Right lobe of liver (tissue), 6 donors: Measurements from ENCODE around the gene SMIM13. TPM values are rescaled to one million over a fixed set of nuclear protein-coding genes. Genes with fewer than 3 reads are reported as not detected.

Experiments
- ATAC-seq, 4 donors: fragments of 200-7000 bp; cut with Tn5 transposase; one replicate each; pipeline ENCODE4 v1.9.1; 2020; ENCODE audit warnings: mild to moderate bottlenecking in 4 of 4, moderate library complexity in 4 of 4
- DNase-seq, 3 donors: peaks; one replicate each; pipeline ENCODE4 v3.0.0-alpha.2; 2020
- H3K27ac ChIP-seq, 3 donors: fragments of 200-600 bp; one replicate each; pipeline ENCODE4 v1.8.0; 2022
- H3K27me3 ChIP-seq, 2 donors: fragments of 200-600 bp; one replicate each; pipeline ENCODE4 v1.8.0; 2022
- H3K36me3 ChIP-seq, 4 donors: fragments of 200-600 bp; sonication (generic) in 1 of 4; one replicate each; pipeline versions ENCODE4 v1.5.1 to v1.8.0; 2017 to 2022; ENCODE audit warnings: control low read depth in 1 of 4
- H3K4me1 ChIP-seq, 4 donors: fragments of 200-600 bp; sonication (generic) in 1 of 4; one replicate each; pipeline versions ENCODE4 v1.5.1 to v1.8.0; 2017 to 2022; ENCODE audit warnings: control low read depth in 1 of 4
- H3K4me3 ChIP-seq, 3 donors: fragments of 200-600 bp; one replicate each; pipeline ENCODE4 v1.8.0; 2022
- H3K9me3 ChIP-seq, 4 donors: fragments of 200-600 bp; sonication (generic) in 1 of 4; one replicate each; pipeline versions ENCODE4 v1.5.1 to v1.8.0; 2017 to 2022; ENCODE audit warnings: control low read depth in 1 of 4
- CTCF ChIP-seq, 4 donors: fragments of 200-600 bp in 3 of 4; fragments of 450-650 bp in 1 of 4; IDR thresholded peaks; one replicate each; pipeline versions ENCODE4 v1.5.1 to v1.8.0; 2016 to 2022; ENCODE audit warnings: antibody characterized with exemption in 4 of 4, mild to moderate bottlenecking in 2 of 4
- POLR2A ChIP-seq: fragments of 450-650 bp; IDR thresholded peaks from one replicate; pipeline ENCODE4 v1.6.1; 2017; ENCODE audit warnings: antibody characterized with exemption, mild to moderate bottlenecking
- WGBS: methylation state at CpG from one replicate; pipeline ENCODE4 v1.1.6; 2018; ENCODE audit warnings: low coverage, low lambda C conversion rate; ENCODE audit not compliant: insufficient coverage; ENCODE audit errors: missing lambda C conversion rate; 5-methylcytosine and 5-hydroxymethylcytosine counted together
- intact Hi-C, 2 donors: fragments of 100-400 bp; cut with DNase I; formaldehyde crosslinking; loops; one replicate each; pipeline versions ENCODE4 v1.11.2 to v1.14.1; 2022
- total RNA-seq, 6 experiments: library from RNA; depleted of rRNA in 2 of 6; stranded (reverse); fragments of >200 nt in 2 of 6; fragmentation: NEBNext Ultra II Directional in 3 of 6; extraction: Animal tissue kit (Norgen Biotek cat#: 25700) in 3 of 6; gene quantifications; one replicate each; pipeline versions ENCODE4 v1.1.0 to v1.2.4, GENCODE V29; 2016 to 2023
- donor health status: DM: no; HTN: yes; CAD: no.
- donor health status: DM: no; HTN: no; CAD: no.
- donor health status: DM: no; HTN: no; CAD: no.
- donor health status: DM: no; HTN: yes; CAD: no.
- donor health status: DM: no; HTN: yes; CAD: no.

Gene SMIM13
- total RNA-seq, 6 experiments from 2014 or later, result 6.4 to 9.5 (median 7.6) TPM

GRCh38 chr6:11168091-11168635, 74.5 kb downstream of the SMIM13 start:
- TF ChIP-seq CTCF (IDR thresholded peaks at IDR 0.05), result no peak
- TF ChIP-seq POLR2A, result no peak
- Histone ChIP-seq H3K4me1 (peaks cover 0 to 5% (median 0%) of the 10 kb centered on the region in 4 donors), H3K27ac (no peak overlapping the region), H3K27me3 (no peaks in the 10 kb centered on the region), H3K4me3 (no peak overlapping the region), H3K36me3 (no peaks in the 10 kb centered on the region), H3K9me3 (no peaks in the 10 kb centered on the region)
- 52% methylated on average over 7 of the region's 7 CpGs for WGBS
- ATAC-seq (peak in 3 of 4 donors; percentile 18 to 49 (median 32)), DNase-seq (no peak)
- intact Hi-C loops, result no loop called here

- Histone ChIP-seq H3K27me3 (no peaks in the 10 kb centered on the region), H3K4me3 (no peak overlapping the region), H3K27ac (no peak overlapping the region), H3K9me3 (no peaks in the 10 kb centered on the region), H3K36me3 (no peaks in the 10 kb centered on the region), H3K4me1 (peaks cover 0 to 5% (median 0%) of the 10 kb centered on the region in 4 donors)
- 97% methylated on average over 7 of the region's 13 CpGs for WGBS
- intact Hi-C loops, result no loop called here
- DNase-seq (no peak), ATAC-seq (no peak)
- TF ChIP-seq POLR2A, result no peak
- no peak for TF ChIP-seq CTCF (IDR thresholded peaks at IDR 0.05)
Measured at GRCh38 chr6:11171952-11172351, 78.3 kb downstream of the SMIM13 start.

- TF ChIP-seq CTCF (IDR thresholded peaks at IDR 0.05), result peak; percentile 76 to 87 (median 86)
- TF ChIP-seq POLR2A, result no peak
- no peak overlapping the region for H3K27ac ChIP-seq
- no peak overlapping the region for H3K4me3 ChIP-seq
- H3K36me3 ChIP-seq, result no peaks in the 10 kb centered on the region
- intact Hi-C loops, result no loop called here
- no peaks in the 10 kb centered on the region for H3K9me3 ChIP-seq
- no peaks in the 10 kb centered on the region for H3K27me3 ChIP-seq
- WGBS, result 12% methylated on average over 17 of the region's 17 CpGs
- DNase-seq (peak; percentile 68 to 74 (median 70)), ATAC-seq (peak; percentile 78 to 87 (median 84))
- peaks cover 0 to 5% (median 0%) of the 10 kb centered on the region in 4 donors for H3K4me1 ChIP-seq
Measured at GRCh38 chr6:11172501-11173327, 79.1 kb downstream of the SMIM13 start.

- Histone ChIP-seq H3K27ac (no peak overlapping the region), H3K27me3 (no peaks in the 10 kb centered on the region), H3K4me1 (peaks cover 0 to 5% (median 0%) of the 10 kb centered on the region in 4 donors), H3K9me3 (no peaks in the 10 kb centered on the region), H3K36me3 (no peaks in the 10 kb centered on the region), H3K4me3 (no peak overlapping the region)
- no peak for ATAC-seq
- WGBS, result 91% methylated on average over 5 of the region's 5 CpGs
- TF ChIP-seq POLR2A (no peak), CTCF (IDR thresholded peaks at IDR 0.05) (no peak)
- no peak for DNase-seq
- intact Hi-C loops, result no loop called here
Measured at GRCh38 chr6:11174242-11174611, 80.6 kb downstream of the SMIM13 start.
